Subcutaneous adipose tissue (tissue), 4 donors: ENCODE data around the gene ZNF234. TPM values are rescaled to one million over a fixed set of nuclear protein-coding genes. Genes with fewer than 3 reads are reported as not detected.

Experiments used
- total RNA-seq, 4 donors: library from RNA; depleted of rRNA; stranded (reverse); fragments of >200 nt; gene quantifications; one replicate each; pipeline ENCODE4 v1.1.0, GENCODE V29; 2016
- TF ChIP-seq, protein P1 (sequence below): fragments of 450-650 bp; IDR thresholded peaks from one replicate; pipeline ENCODE4 v1.5.1; 2016; ENCODE audit warnings: low read depth, mild to moderate bottlenecking, control low read depth, antibody characterized with exemption, moderate library complexity

ZNF234 gene
- total RNA-seq, 4 donors from 2014 or later = 4.9 to 9.1 (median 7.4) TPM

DNA sequence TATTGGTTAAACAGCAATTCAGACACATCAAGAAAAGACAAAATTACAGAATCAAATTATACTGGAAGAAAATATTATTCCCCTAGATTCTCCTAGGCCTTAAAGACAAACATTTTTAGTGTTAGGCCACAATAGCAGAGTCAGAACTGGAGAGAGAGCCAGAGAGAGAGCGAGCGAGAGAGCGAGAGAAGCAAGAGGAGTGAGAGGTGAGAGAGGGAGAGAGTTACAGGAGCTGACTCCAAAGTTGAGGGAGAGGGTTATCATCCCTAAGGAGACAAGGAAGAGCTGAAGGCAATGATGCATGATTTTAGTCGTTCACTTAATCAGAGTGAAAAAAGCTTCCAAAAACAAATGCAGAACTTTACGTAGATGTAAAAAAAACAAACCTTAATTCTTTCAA is 50.8 kb downstream of the ZNF234 start:
- TF ChIP-seq, protein P1, sequence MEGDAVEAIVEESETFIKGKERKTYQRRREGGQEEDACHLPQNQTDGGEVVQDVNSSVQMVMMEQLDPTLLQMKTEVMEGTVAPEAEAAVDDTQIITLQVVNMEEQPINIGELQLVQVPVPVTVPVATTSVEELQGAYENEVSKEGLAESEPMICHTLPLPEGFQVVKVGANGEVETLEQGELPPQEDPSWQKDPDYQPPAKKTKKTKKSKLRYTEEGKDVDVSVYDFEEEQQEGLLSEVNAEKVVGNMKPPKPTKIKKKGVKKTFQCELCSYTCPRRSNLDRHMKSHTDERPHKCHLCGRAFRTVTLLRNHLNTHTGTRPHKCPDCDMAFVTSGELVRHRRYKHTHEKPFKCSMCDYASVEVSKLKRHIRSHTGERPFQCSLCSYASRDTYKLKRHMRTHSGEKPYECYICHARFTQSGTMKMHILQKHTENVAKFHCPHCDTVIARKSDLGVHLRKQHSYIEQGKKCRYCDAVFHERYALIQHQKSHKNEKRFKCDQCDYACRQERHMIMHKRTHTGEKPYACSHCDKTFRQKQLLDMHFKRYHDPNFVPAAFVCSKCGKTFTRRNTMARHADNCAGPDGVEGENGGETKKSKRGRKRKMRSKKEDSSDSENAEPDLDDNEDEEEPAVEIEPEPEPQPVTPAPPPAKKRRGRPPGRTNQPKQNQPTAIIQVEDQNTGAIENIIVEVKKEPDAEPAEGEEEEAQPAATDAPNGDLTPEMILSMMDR = no peak

- TF ChIP-seq, protein P1 = no peak
Observed at GRCh38 chr19:44196772-44197171, 55.4 kb downstream of the ZNF234 start.

- TF ChIP-seq, protein P1 = no peak
Observed at GRCh38 chr19:44202470-44202869, 61.1 kb downstream of the ZNF234 start.

- TF ChIP-seq, protein P1 = no peak
Observed at GRCh38 chr19:44202974-44203373, 61.6 kb downstream of the ZNF234 start.

DNA sequence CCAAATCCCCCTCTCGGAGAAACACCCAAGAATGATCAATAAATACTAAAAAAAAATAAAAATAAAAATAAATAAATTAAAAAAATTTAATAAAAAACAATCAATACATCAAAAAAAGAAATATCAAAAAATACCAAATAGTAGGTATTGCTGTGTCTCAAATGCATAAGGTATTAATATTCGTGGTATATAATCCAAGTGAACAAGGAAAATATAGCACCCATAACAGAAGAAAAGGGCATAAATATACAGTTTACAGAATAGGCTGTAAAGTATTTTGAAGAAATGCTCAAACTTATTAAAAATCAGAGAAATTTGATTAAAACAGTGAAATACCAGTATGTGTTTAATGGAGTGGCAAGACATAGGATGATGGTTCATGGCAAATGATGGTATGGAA is 63.4 kb downstream of the ZNF234 start:
- TF ChIP-seq, protein P1 = no peak

DNA sequence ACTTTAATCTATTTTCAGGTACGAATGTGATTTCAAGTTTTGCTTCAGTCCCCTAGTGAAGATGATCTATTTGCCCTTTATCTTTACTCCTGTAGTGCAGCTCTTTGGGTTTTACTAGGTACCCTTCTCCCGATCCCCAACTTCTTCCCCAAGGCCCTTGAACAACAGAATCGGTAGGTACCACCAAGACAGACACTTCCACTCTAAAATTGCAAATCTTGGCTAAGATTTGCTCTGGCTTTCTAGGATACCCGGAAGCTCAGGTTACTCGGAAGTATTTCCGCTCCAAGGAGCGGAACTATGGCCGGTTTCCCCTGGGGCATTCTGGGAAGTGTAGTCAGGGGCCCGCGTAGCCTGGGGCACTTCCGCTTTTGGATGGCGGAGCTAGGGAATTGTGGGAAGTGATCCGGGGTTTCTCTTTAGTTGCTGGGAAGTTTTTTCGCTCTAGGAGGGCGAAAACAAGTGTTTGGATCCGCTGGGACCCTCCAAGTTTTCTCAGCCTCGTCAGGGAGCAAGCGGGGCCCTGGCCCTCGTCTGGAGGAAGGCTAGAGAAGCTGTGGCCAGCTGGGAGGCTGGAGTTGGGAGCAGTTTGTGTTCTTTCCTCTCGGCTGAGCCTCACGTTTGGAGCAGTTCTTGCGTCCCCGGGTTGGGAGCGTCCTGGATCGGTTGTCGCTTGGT is 65.9 kb downstream of the ZNF234 start:
- TF ChIP-seq, protein P1 = no peak

Other genes with a start within 250 kb of the ZNF234 start
- 1 to 10 TPM; 5.9 to 8.7 (median 7.1) TPM for gene ZNF45, start 206.3 kb upstream of the ZNF234 start, total RNA-seq
- 1 to 10 TPM; 4.5 to 6.8 (median 5.6) TPM for gene ZNF221, start 190.3 kb upstream of the ZNF234 start, total RNA-seq
- 10 to 100 TPM in 1 of 4 donors, 1 to 10 TPM in 3; 6.0 to 13.8 (median 9.1) TPM for gene ZNF155, start 157.4 kb upstream of the ZNF234 start, total RNA-seq
- gene ZNF230, start 138.6 kb upstream of the ZNF234 start, total RNA-seq = 10 to 100 TPM in 1 of 4 donors, 1 to 10 TPM in 3; 1.9 to 11.0 (median 3.4) TPM
- gene ZNF222, start 116.2 kb upstream of the ZNF234 start, total RNA-seq = 1 to 10 TPM; 2.2 to 3.2 (median 3.1) TPM
- 1 to 10 TPM; 2.9 to 5.9 (median 5.0) TPM for gene ZNF223, start 89.5 kb upstream of the ZNF234 start, total RNA-seq
- gene ZNF284, start 69.4 kb upstream of the ZNF234 start, total RNA-seq = 1 to 10 TPM; 1.8 to 2.4 (median 2.1) TPM
- gene ZNF224, start 47.2 kb upstream of the ZNF234 start, total RNA-seq = 10 to 100 TPM; 19.9 to 32.6 (median 30.0) TPM
- gene ZNF225, start 28.2 kb upstream of the ZNF234 start, total RNA-seq = 1 to 10 TPM; 3.3 to 5.1 (median 4.1) TPM
- 10 to 100 TPM; 12.9 to 20.7 (median 17.6) TPM for gene ZNF226, start 23.5 kb downstream of the ZNF234 start, total RNA-seq
- 10 to 100 TPM; 15.3 to 18.3 (median 16.9) TPM for gene ZNF227, start 71.0 kb downstream of the ZNF234 start, total RNA-seq
- gene ZNF233, start 118.3 kb downstream of the ZNF234 start, total RNA-seq = under 1 TPM in 3 of 4 donors, not detected in 1; 0.44 to 0.68 (median 0.49) TPM
- 1 to 10 TPM; 5.1 to 7.5 (median 7.0) TPM for gene ZNF235, start 163.5 kb downstream of the ZNF234 start, total RNA-seq
- gene ZNF112, start 215.1 kb downstream of the ZNF234 start, total RNA-seq = 1 to 10 TPM; 4.6 to 6.3 (median 5.2) TPM